HTR-8/SVneo (cell line): Measurements from ENCODE around the gene MICALL2.

Experiments used
- DNase-seq: peaks from one replicate; pipeline ENCODE4 v3.0.0; 2011; ENCODE audit warnings: low spot score, mixed read lengths; ENCODE audit not compliant: insufficient read length
- FAIRE-seq: peaks from 2 replicates; lab custom pipeline; 2011; peaks lifted over from hg19 to GRCh38; lab: Jason Lieb, UNC

The MICALL2 gene

GRCh38 chr7:1458683-1459511 is at the start of gene MICALL2:
Gene MICALL2 (minus strand): TSS chr7:1459470. CDS start chr7:1459326, 144 bp downstream.
- peak; percentile 87 for FAIRE-seq
- peak; percentile 98 for DNase-seq

GRCh38 chr7:1508277-1508758 is 49.0 kb upstream of the MICALL2 start:
- no peak for DNase-seq
- no peak for FAIRE-seq

- FAIRE-seq = no peak
- DNase-seq = no peak
Observed at GRCh38 chr7:1505731-1506550, 46.7 kb upstream of the MICALL2 start.

- DNase-seq (peak; percentile 98), FAIRE-seq (peak; percentile 98)
Observed at GRCh38 chr7:1503816-1504775, 44.8 kb upstream of the MICALL2 start, which contains the start of gene INTS1. Gene INTS1 (minus strand): TSS chr7:1504389. CDS start chr7:1503960, 429 bp downstream.

- no peak for DNase-seq
- no peak for FAIRE-seq
Observed at GRCh38 chr7:1503390-1503789, 44.1 kb upstream of the MICALL2 start.

- peak; percentile 42 for FAIRE-seq
Observed at GRCh38 chr7:1502845-1503244, 43.6 kb upstream of the MICALL2 start.

GRCh38 chr7:1501487-1502270 is 42.4 kb upstream of the MICALL2 start:
- DNase-seq = no peak
- FAIRE-seq = no peak

More at GRCh38 chr7:1502845-1503244, 43.6 kb upstream of the MICALL2 start:
- no peak for DNase-seq

GRCh38 chr7:1500064-1500807 is 41.0 kb upstream of the MICALL2 start:
- DNase-seq (no peak), FAIRE-seq (no peak)

- no peak for DNase-seq
- FAIRE-seq = no peak
Observed at GRCh38 chr7:1499367-1500029, 40.2 kb upstream of the MICALL2 start.

GRCh38 chr7:1498370-1499305 is 39.4 kb upstream of the MICALL2 start:
- DNase-seq (no peak), FAIRE-seq (no peak)

- FAIRE-seq = no peak
Observed at GRCh38 chr7:1497293-1497927, 38.1 kb upstream of the MICALL2 start.

GRCh38 chr7:1496531-1497292 is 37.4 kb upstream of the MICALL2 start:
- FAIRE-seq = no peak
- no peak for DNase-seq

More at GRCh38 chr7:1497293-1497927, 38.1 kb upstream of the MICALL2 start:
- no peak for DNase-seq

GRCh38 chr7:1495564-1496242 is 36.4 kb upstream of the MICALL2 start:
- DNase-seq (no peak), FAIRE-seq (no peak)

- no peak for FAIRE-seq
- DNase-seq = no peak
Observed at GRCh38 chr7:1494866-1495563, 35.7 kb upstream of the MICALL2 start.
